GM18520 (cell line): ENCODE measurements around the gene TOMM22.
"Not testable (repeated sequence)": the region's sequence is repeated elsewhere in the genome, so short reads cannot be mapped to it uniquely, and the experiment has no call there.

Source experiments
- ATAC-seq: cut with Tn5 transposase; IDR thresholded peaks from one replicate; pipeline ENCODE4 v1.9.1; 2021; ENCODE audit not compliant: unreplicated experiment

The TOMM22 gene

GRCh38 chr22:38681582-38682335 is at the start of gene TOMM22:
TSS of gene TOMM22 (plus strand) at chr22:38681957. CDS start at chr22:38681979, 22 bp downstream.
- peak; percentile 94 for ATAC-seq

DNA sequence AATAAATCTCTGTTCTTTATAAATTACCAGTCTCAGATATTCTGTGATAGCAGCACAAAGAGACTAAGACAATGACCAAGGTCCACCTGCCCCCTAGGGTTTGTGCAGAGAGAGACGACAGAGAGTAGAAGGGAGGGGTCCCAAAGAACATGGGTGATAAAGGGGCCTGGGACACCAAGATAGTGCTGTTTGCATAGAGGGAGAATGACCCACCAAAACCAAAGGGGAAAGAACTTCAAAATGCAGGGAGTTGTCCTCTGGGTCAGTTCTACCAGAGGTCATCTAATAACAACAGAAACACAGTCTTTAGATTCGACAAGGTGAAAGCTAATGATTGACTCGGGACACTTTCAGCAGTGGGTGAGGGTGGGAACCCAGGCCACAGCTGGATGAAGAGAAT is 49.2 kb upstream of the TOMM22 start:
- no peak for ATAC-seq

- no peak for ATAC-seq
Observed at GRCh38 chr22:38638216-38638615, 43.5 kb upstream of the TOMM22 start.

DNA sequence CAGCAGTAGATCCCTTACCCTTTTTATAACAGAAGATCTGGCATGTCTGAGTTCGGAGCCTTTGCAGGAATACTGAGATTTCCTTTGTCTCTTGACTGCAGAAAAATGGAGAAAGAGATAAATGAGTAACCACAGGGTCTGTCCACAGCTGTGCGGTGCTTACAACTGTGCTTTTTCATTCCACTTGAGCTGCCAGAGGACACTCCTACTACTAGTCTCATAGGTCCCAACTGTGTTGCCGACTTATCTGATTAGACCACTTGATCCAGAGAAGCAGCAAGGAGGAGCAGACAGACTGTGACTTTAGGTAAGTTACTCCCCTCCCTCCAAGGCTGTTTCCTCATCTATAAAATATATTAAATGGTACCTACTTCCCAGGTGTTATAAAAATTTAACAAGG is 43.0 kb upstream of the TOMM22 start:
- no peak for ATAC-seq

DNA sequence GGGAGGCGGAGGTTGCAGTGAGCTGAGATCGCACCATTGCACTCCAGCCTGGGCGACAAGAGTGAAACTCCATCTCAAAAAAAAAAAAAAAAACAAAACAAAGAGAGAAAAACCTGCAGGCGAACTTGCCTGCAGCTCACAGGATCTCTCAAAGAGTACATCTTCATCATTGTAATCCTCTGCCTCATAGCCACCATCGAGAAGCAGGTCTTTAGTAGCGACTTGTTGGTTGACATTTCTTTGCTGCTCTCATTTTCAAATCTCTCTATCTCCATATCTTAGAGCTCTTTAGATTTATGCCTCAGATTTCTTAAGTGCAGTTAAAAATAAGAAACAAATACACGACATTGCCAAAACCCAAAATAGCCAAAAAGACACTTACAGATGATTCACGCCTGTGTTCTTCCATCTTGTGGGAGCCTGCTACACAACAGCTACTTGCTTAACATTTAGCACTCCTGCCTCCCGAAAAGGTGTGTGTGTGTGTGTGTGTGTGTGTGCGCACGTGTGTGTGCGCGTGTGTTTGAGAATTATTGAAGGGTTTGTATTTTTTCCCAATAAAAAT is 40.2 kb upstream of the TOMM22 start:
- no peak for ATAC-seq

DNA sequence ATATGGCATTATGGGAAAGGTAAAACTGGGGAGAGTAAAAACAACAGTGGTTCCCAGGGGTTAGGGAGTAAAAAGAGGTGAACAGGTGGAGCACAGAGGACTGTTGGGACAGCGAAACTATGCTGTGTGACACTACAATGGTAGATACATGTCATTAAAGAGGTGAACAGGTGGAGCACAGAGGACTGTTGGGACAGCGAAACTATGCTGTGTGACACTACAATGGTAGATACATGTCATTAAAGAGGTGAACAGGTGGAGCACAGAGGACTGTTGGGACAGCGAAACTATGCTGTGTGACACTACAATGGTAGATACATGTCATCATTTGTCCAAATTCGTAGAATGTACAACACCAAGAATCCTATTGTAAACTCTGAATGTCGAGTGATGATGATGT is 37.5 kb upstream of the TOMM22 start:
- ATAC-seq: not testable (repeated sequence)

- no peak for ATAC-seq
Observed at GRCh38 chr22:38645430-38645829, 36.3 kb upstream of the TOMM22 start.

- ATAC-seq: no peak
Observed at GRCh38 chr22:38649841-38650522, 31.8 kb upstream of the TOMM22 start.

GRCh38 chr22:38652859-38653258 is 28.9 kb upstream of the TOMM22 start:
- no peak for ATAC-seq

DNA sequence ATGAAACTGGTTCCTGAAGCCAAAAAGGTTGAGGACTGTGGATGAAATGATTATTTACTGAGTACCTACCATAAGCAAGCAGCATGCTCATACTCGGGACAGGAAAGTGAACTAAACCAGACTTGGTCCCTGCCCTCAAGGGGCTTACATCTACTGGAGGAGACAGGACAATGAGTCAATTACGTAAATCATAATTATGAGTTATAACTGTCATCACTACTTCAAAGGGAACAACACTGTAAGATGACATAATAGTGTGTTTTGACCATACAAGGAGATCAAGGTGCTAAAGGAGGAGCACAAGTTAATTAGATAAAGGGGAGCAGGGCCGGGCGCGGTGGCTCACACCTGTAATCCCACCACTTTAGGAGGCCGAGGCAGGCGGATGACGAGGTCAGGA is 28.0 kb upstream of the TOMM22 start:
- ATAC-seq: no peak

DNA sequence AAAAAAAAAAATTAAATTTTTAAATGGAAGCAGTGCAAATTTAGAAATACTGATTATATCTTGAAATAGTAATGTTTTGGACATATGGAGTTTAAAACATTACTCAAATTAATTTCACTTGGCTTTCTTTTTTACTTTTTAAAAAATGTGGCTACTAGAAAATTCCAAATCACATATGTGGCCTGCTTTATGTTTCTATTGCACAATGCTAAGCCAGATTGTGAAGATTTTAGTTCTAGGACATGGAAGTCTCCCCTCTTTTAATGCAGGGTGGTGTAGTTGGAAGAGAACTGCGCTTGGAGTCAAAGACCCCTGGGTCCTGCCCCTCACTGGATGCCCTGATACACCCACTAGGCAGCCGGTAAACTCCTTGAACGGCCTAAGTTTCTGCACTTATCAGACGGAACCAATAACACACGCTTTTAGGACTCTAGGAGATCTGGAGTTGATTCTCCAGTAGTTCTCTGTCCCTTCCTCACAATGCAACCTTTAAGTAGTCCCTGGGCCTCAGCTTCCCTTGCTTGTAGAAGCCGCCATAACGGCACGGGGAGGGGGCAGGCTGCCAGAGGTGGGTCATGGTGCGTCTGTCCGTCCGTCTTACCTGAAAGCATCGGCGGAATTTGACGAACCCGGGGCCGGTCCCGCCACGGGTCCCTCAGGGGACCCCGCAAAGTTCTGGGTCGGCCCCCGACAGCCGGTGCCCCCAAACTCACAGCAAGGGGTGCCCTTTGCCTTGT is 26.1 kb upstream of the TOMM22 start:
- no peak for ATAC-seq

- ATAC-seq: no peak
Observed at GRCh38 chr22:38656256-38657044, 25.3 kb upstream of the TOMM22 start, which contains the start of the genes CBY1 and FAM227A. TSS of gene CBY1 (plus strand) at chr22:38656638. CDS start at chr22:38668055, 11,417 bp downstream. TSS of gene FAM227A (minus strand) at chr22:38656392. CDS start at chr22:38650168, 6,224 bp downstream.

DNA sequence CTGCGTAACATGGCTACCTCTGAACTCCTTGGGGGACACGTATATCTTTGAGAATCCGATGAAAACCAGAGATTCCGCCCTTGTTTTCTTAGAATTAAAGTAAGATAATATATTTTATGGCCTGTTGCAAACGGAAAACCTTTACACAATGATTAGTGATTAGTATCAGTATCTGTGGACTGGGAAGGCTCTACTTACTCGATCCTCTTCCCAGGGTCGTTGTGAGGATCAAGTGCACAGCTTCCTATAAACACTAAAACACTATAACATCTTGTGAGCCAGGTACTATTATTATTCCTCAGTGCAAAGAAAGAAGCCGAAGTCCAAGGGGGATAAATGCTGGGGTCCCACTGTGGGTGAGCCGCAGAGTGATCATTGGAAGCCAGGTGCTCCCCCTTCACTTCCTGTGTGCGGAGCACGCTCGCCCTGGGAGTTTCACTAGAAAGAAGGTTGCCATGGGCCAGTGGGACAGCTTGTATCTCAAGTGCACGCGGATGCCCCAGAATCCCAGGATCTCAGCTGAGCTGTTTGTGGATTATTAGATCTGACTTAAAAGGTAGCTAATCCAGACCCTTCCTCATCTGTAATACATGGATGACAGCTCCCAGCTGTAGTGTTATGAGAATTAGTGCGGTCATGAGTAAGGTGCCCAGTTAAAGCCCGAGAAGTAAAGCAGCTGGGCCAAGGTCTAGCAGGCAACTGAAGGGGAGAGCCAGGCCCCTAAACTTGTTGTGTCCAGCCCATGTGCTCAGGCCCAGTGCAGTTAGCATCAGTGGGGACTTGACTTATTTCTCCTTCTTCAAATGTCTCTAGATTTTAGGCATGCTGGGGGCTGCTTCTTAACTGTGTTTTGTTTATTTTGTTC is 24.5 kb upstream of the TOMM22 start:
- ATAC-seq: no peak

- ATAC-seq: no peak
Observed at GRCh38 chr22:38674888-38675287, 6.9 kb upstream of the TOMM22 start.

GRCh38 chr22:38675833-38676232 is 5.9 kb upstream of the TOMM22 start:
- ATAC-seq: no peak

DNA sequence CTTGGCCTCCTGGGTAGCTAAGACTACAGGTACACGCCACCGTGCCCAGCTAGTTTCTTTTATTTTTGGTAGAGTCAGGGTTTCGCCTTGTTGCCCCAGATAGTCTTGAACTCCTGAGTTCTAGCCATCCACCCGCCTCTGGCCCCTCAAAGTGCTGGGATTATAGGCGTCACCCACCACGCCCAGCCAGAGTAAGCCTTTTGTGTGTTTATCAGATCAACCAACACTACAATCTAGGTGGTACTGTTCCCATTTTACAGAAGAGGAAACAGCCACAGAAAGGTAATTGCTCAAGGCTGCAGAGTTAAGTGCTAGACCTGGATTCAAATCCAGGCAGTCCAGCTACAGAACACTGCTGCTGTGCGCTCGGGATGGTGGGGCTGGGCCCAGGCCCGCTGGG is 3.1 kb downstream of the TOMM22 start:
- no peak for ATAC-seq

- no peak for ATAC-seq
Observed at GRCh38 chr22:38685761-38686160, 4.0 kb downstream of the TOMM22 start.

DNA sequence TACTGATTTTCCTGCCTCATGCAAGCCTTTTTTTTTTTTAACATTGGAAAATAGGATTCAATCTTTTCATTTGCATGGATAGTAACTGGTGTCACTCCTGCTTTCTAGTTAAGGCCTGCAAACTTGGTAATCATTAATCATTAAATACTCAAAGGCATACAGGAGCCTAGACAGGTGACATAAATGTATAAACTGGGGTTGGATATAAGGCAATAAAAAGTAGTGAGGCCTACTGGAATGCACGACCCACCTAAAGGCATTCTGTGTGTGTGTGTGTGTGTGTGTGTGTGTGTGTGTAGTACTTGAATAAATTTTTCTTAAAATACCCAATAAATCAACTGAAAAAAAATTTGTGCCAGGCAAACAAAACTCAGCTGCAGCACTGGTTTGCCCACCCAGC is 7.9 kb downstream of the TOMM22 start:
- ATAC-seq: no peak

DNA sequence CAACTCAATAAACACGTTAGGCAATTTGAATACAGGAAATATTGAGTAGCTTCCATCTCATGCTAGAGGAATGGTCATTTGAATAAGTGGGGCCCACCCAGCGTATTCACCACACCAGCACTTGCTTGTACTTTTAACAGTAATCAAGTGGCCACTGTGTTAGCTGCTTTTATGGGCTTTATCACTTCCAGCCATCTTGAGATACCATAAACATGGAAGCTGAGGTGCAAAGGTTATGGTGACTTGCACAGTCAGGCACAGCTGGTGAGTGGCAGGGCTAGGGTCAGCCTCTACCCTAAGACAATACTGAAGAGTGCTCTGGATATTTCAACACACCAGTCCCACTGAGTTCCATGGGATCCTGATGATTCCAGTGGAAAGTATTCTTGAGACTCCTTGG is 12.3 kb downstream of the TOMM22 start:
- ATAC-seq: no peak

DNA sequence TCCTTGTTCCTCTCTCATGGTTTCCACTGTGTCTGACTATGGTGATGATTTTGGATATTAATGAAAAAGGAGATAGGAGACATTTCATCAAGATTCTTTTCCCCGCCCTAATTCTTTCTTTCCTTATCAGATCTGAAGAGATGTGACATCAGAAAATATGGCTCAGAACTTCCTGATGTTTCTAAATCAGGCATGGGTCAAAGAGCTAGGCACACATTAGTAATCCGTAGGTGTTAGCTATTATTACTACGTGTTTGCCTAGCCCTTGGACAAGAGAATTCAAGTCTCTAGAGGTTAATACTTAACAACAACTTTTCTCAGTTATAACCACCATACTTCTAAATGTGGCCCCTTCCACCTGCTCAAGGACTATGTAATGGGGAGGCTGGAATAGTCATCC is 13.2 kb downstream of the TOMM22 start:
- no peak for ATAC-seq
